HG03103 (cell line): ENCODE results near the gene SYNC.

ENCODE experiments used
- ATAC-seq: cut with Tn5 transposase; IDR thresholded peaks from one replicate; pipeline ENCODE4 v1.9.1; 2021; ENCODE audit warnings: low read depth; ENCODE audit not compliant: unreplicated experiment

The SYNC gene

GRCh38 chr1:32702599-32703478 is at the start of gene SYNC:
Gene SYNC (minus strand): TSS chr1:32702770. CDS start chr1:32702660, 110 bp downstream.
- ATAC-seq = no peak

GRCh38 chr1:32749771-32750170 is 47.2 kb upstream of the SYNC start:
- ATAC-seq = no peak

- ATAC-seq = no peak
Measured at GRCh38 chr1:32749332-32749731, 46.8 kb upstream of the SYNC start.

GRCh38 chr1:32748926-32749325 is 46.4 kb upstream of the SYNC start:
- no peak for ATAC-seq

GRCh38 chr1:32748348-32748747 is 45.8 kb upstream of the SYNC start:
- ATAC-seq = no peak

- ATAC-seq = no peak
Measured at GRCh38 chr1:32746130-32746529, 43.6 kb upstream of the SYNC start.

- no peak for ATAC-seq
Measured at GRCh38 chr1:32744071-32744425, 41.5 kb upstream of the SYNC start.

GRCh38 chr1:32743380-32744070 is 41.0 kb upstream of the SYNC start:
- ATAC-seq = no peak

GRCh38 chr1:32742956-32743355 is 40.4 kb upstream of the SYNC start:
- ATAC-seq = no peak

GRCh38 chr1:32742199-32742947 is 39.8 kb upstream of the SYNC start:
- ATAC-seq = no peak

GRCh38 chr1:32741413-32742198 is 39.0 kb upstream of the SYNC start:
- no peak for ATAC-seq

- no peak for ATAC-seq
Measured at GRCh38 chr1:32741059-32741412, 38.5 kb upstream of the SYNC start.

- ATAC-seq = no peak
Measured at GRCh38 chr1:32736812-32737791, 34.5 kb upstream of the SYNC start.

GRCh38 chr1:32733582-32734321 is 31.2 kb upstream of the SYNC start:
- no peak for ATAC-seq

- no peak for ATAC-seq
Measured at GRCh38 chr1:32729254-32730046, 26.9 kb upstream of the SYNC start.

- ATAC-seq = no peak
Measured at GRCh38 chr1:32728413-32729077, 26.0 kb upstream of the SYNC start.

- no peak for ATAC-seq
Measured at GRCh38 chr1:32727876-32728275, 25.3 kb upstream of the SYNC start.
